A549 (cell line): ENCODE measurements around the gene TTYH3.

ENCODE experiments used
- CEBPB ChIP-seq, 2 experiments: fragments of >200 bp in 1 of 2; sonication (Bioruptor Twin) in 1 of 2; formaldehyde crosslinking in 1 of 2; IDR thresholded peaks; 2 replicates each; pipeline ENCODE4 v1.6.1; 2012 to 2016
- ELK1 ChIP-seq: fragments of 150-350 bp; IDR thresholded peaks from 2 replicates; pipeline ENCODE4 v1.6.1; 2014; ENCODE audit warnings: low read depth, mild to moderate bottlenecking, low read length
- EP300 ChIP-seq, 2 experiments: fragments of >200 bp; sonication (Bioruptor Twin); formaldehyde crosslinking; IDR thresholded peaks; 2 replicates in 1 of 2; 3 replicates in 1 of 2; pipeline ENCODE4 v1.6.1; 2016 to 2017
- POLR2A ChIP-seq: IDR thresholded peaks from 2 replicates; pipeline ENCODE4 v1.6.1; 2012; ENCODE audit warnings: mild to moderate bottlenecking, low read length
- POLR2AphosphoS2 ChIP-seq: conservative IDR thresholded peaks from 2 replicates; pipeline ENCODE4 v1.6.1; 2012; ENCODE audit warnings: low read length, improper control_type of control experiment, inconsistent platforms
- REST ChIP-seq: fragments of 200-600 bp; sonication (generic); IDR thresholded peaks from 2 replicates; pipeline ENCODE4 v1.6.1; 2016; ENCODE audit warnings: antibody characterized with exemption, mild to moderate bottlenecking, moderate library complexity
- SMC3 ChIP-seq: fragments of >200 bp; sonication (Bioruptor Twin); formaldehyde crosslinking; IDR thresholded peaks from 3 replicates; pipeline ENCODE4 v1.6.1; 2018; ENCODE audit warnings: inconsistent platforms
- ZNF302 ChIP-seq: fragments of 250-450 bp; sonication (Bioruptor Pico); IDR thresholded peaks from 2 replicates; pipeline ENCODE4 v1.9.0; 2021; ENCODE audit warnings: inconsistent platforms, mild to moderate bottlenecking, moderate library complexity
- TF ChIP-seq, protein P1 (sequence below): IDR thresholded peaks from 2 replicates; pipeline ENCODE4 v1.6.1; 2012
- TF ChIP-seq, protein P2 (sequence below): fragments of >200 bp; sonication (Bioruptor Twin); formaldehyde crosslinking; IDR thresholded peaks from 3 replicates; pipeline ENCODE4 v1.5.1; 2016
- TF ChIP-seq, protein P3 (sequence below): fragments of >200 bp; sonication (Bioruptor Twin); formaldehyde crosslinking; IDR thresholded peaks from 3 replicates; pipeline ENCODE4 v1.6.1; 2016

- TF ChIP-seq EP300 (IDR thresholded peaks at IDR 0.05) (no peak), ZNF302 (no peak), SMC3 (no peak), POLR2A (no peak), CEBPB (IDR thresholded peaks at IDR 0.05) (no peak), REST (no peak), ELK1 (no peak), POLR2AphosphoS2 (no peak)
- TF ChIP-seq, protein P1, sequence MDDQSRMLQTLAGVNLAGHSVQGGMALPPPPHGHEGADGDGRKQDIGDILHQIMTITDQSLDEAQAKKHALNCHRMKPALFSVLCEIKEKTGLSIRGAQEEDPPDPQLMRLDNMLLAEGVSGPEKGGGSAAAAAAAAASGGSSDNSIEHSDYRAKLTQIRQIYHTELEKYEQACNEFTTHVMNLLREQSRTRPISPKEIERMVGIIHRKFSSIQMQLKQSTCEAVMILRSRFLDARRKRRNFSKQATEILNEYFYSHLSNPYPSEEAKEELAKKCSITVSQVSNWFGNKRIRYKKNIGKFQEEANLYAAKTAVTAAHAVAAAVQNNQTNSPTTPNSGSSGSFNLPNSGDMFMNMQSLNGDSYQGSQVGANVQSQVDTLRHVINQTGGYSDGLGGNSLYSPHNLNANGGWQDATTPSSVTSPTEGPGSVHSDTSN: no peak
- TF ChIP-seq, protein P2, sequence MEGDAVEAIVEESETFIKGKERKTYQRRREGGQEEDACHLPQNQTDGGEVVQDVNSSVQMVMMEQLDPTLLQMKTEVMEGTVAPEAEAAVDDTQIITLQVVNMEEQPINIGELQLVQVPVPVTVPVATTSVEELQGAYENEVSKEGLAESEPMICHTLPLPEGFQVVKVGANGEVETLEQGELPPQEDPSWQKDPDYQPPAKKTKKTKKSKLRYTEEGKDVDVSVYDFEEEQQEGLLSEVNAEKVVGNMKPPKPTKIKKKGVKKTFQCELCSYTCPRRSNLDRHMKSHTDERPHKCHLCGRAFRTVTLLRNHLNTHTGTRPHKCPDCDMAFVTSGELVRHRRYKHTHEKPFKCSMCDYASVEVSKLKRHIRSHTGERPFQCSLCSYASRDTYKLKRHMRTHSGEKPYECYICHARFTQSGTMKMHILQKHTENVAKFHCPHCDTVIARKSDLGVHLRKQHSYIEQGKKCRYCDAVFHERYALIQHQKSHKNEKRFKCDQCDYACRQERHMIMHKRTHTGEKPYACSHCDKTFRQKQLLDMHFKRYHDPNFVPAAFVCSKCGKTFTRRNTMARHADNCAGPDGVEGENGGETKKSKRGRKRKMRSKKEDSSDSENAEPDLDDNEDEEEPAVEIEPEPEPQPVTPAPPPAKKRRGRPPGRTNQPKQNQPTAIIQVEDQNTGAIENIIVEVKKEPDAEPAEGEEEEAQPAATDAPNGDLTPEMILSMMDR: no peak
- TF ChIP-seq, protein P3, sequence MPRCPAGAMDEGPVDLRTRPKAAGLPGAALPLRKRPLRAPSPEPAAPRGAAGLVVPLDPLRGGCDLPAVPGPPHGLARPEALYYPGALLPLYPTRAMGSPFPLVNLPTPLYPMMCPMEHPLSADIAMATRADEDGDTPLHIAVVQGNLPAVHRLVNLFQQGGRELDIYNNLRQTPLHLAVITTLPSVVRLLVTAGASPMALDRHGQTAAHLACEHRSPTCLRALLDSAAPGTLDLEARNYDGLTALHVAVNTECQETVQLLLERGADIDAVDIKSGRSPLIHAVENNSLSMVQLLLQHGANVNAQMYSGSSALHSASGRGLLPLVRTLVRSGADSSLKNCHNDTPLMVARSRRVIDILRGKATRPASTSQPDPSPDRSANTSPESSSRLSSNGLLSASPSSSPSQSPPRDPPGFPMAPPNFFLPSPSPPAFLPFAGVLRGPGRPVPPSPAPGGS: no peak
These were observed 23.6 kb upstream of the TTYH3 start for GRCh38 chr7:2607923-2608904.
